HEK293 (cell line): Measurements from ENCODE around the gene DCUN1D3.

Source experiments
- CTCF ChIA-PET: fragments of 350-600 bp; formaldehyde crosslinking; extraction: SDS; loops from one replicate; lab custom pipeline; 2021; ENCODE audit warnings: antibody characterized with exemption; lab: Yijun Ruan, JAX
- POLR2A ChIA-PET: fragments of 300-600 bp; formaldehyde crosslinking; extraction: SDS; loops from one replicate; lab custom pipeline; 2020; ENCODE audit warnings: antibody characterized with exemption, inconsistent platforms; lab: Yijun Ruan, JAX
- H3K27ac ChIP-seq: fragments of 200-500 bp; sonication (Bioruptor generic); 2 replicates; pipeline ENCODE4 v1.5.1; 2014; ENCODE audit warnings: low read depth, low read length, control low read depth, inconsistent platforms; ENCODE audit errors: extremely low read depth
- H3K36me3 ChIP-seq, 2 experiments: fragments of 200-500 bp in 1 of 2; sonication (Bioruptor generic) in 1 of 2; 1 replicate in 1 of 2; 2 replicates in 1 of 2; pipeline ENCODE4 v1.5.1; 2014 to 2017; ENCODE audit warnings: inconsistent platforms in 2 of 2, low read length in 2 of 2; ENCODE audit not compliant: control insufficient read depth in 2 of 2, insufficient read depth in 1 of 2
- H3K4me1 ChIP-seq: fragments of 200-500 bp; sonication (Bioruptor generic); 2 replicates; pipeline ENCODE4 v1.5.1; 2014; ENCODE audit warnings: mild to moderate bottlenecking, low read length, inconsistent platforms; ENCODE audit not compliant: control insufficient read depth, insufficient read depth
- H3K4me3 ChIP-seq: 2 replicates; pipeline ENCODE4 v1.5.1; 2011; ENCODE audit warnings: low read depth, mild to moderate bottlenecking, control low read depth, low read length, moderate library complexity
- H3K9me3 ChIP-seq: fragments of 200-500 bp; sonication (Bioruptor generic); 2 replicates; pipeline ENCODE4 v1.5.1; 2014; ENCODE audit warnings: low read depth, low read length, inconsistent platforms; ENCODE audit not compliant: control insufficient read depth, insufficient read depth
- MYNN ChIP-seq: fragments of 450-650 bp; formaldehyde crosslinking; IDR thresholded peaks from 2 replicates; pipeline ENCODE4 v1.5.1; 2016; ENCODE audit warnings: missing biosample characterization, missing genetic modification characterization, borderline replicate concordance
- SALL2 ChIP-seq: fragments of 450-650 bp; formaldehyde crosslinking; IDR thresholded peaks from 2 replicates; pipeline ENCODE4 v1.5.0; 2017; ENCODE audit warnings: missing biosample characterization, mild to moderate bottlenecking, missing genetic modification characterization, borderline replicate concordance
- SCRT2 ChIP-seq: fragments of 450-650 bp; formaldehyde crosslinking; IDR thresholded peaks from 2 replicates; pipeline ENCODE4 v1.5.1; 2016; ENCODE audit warnings: missing biosample characterization, missing genetic modification characterization
- ZNF10 ChIP-seq: fragments of 450-650 bp; formaldehyde crosslinking; IDR thresholded peaks from 2 replicates; pipeline ENCODE4 v1.5.1; 2017; ENCODE audit warnings: missing biosample characterization, missing genetic modification characterization
- ZNF16 ChIP-seq: fragments of 450-650 bp; formaldehyde crosslinking; IDR thresholded peaks from 2 replicates; pipeline ENCODE4 v1.5.1; 2016; ENCODE audit warnings: low read depth, missing biosample characterization, missing genetic modification characterization
- ZNF19 ChIP-seq: fragments of 450-650 bp; formaldehyde crosslinking; IDR thresholded peaks from 2 replicates; pipeline ENCODE4; 2016; ENCODE audit warnings: missing biosample characterization, missing genetic modification characterization, low read depth
- ZNF24 ChIP-seq: fragments of 450-650 bp; formaldehyde crosslinking; IDR thresholded peaks from 2 replicates; pipeline ENCODE4 v1.5.1; 2016; ENCODE audit warnings: missing biosample characterization, missing genetic modification characterization
- ZNF266 ChIP-seq: fragments of 450-650 bp; formaldehyde crosslinking; IDR thresholded peaks from 2 replicates; pipeline ENCODE4 v1.5.1; 2016; ENCODE audit warnings: missing biosample characterization, missing genetic modification characterization, low read depth
- ZNF501 ChIP-seq: fragments of 450-650 bp; formaldehyde crosslinking; IDR thresholded peaks from 2 replicates; pipeline ENCODE4 v1.5.1; 2016; ENCODE audit warnings: missing biosample characterization, missing genetic modification characterization
- ZNF561 ChIP-seq: fragments of 450-650 bp; IDR thresholded peaks from 2 replicates; pipeline ENCODE4 v1.5.1; 2018; ENCODE audit warnings: missing biosample characterization, missing genetic modification characterization, borderline replicate concordance
- ZNF747 ChIP-seq: fragments of 450-650 bp; formaldehyde crosslinking; IDR thresholded peaks from 2 replicates; pipeline ENCODE4 v1.5.1; 2016; ENCODE audit warnings: missing biosample characterization, missing genetic modification characterization
- ZNF777 ChIP-seq: fragments of 450-650 bp; formaldehyde crosslinking; IDR thresholded peaks from 2 replicates; pipeline ENCODE4 v1.5.1; 2017; ENCODE audit warnings: missing biosample characterization, missing genetic modification characterization, borderline replicate concordance
- ZNF785 ChIP-seq: fragments of 450-650 bp; formaldehyde crosslinking; IDR thresholded peaks from 2 replicates; pipeline ENCODE4 v1.5.1; 2016; ENCODE audit warnings: missing biosample characterization, missing genetic modification characterization
- ZSCAN16 ChIP-seq: fragments of 450-650 bp; formaldehyde crosslinking; IDR thresholded peaks from 2 replicates; pipeline ENCODE4 v1.5.1; 2016; ENCODE audit warnings: missing biosample characterization, missing genetic modification characterization
- ZSCAN23 ChIP-seq: fragments of 450-650 bp; formaldehyde crosslinking; IDR thresholded peaks from 2 replicates; pipeline ENCODE4 v1.5.1; 2016; ENCODE audit warnings: missing biosample characterization, missing genetic modification characterization
- ZSCAN30 ChIP-seq: fragments of 450-650 bp; IDR thresholded peaks from 2 replicates; pipeline ENCODE4 v1.5.1; 2018; ENCODE audit warnings: missing biosample characterization, mild to moderate bottlenecking, missing genetic modification characterization, moderate library complexity
- TF ChIP-seq, protein P1 (sequence below): fragments of 450-650 bp; formaldehyde crosslinking; IDR thresholded peaks from 2 replicates; pipeline ENCODE4 v1.5.1; 2016; ENCODE audit warnings: missing biosample characterization, missing genetic modification characterization
- TF ChIP-seq, protein P2 (sequence below): fragments of 450-650 bp; formaldehyde crosslinking; IDR thresholded peaks from 2 replicates; pipeline ENCODE4 v1.5.1; 2016; ENCODE audit warnings: missing biosample characterization, missing genetic modification characterization
- TF ChIP-seq, protein P3 (sequence below): IDR thresholded peaks from 2 replicates; pipeline ENCODE4 v1.6.1; 2011; ENCODE audit warnings: mild to moderate bottlenecking, low read depth, low read length, borderline replicate concordance

Gene DCUN1D3

DNA sequence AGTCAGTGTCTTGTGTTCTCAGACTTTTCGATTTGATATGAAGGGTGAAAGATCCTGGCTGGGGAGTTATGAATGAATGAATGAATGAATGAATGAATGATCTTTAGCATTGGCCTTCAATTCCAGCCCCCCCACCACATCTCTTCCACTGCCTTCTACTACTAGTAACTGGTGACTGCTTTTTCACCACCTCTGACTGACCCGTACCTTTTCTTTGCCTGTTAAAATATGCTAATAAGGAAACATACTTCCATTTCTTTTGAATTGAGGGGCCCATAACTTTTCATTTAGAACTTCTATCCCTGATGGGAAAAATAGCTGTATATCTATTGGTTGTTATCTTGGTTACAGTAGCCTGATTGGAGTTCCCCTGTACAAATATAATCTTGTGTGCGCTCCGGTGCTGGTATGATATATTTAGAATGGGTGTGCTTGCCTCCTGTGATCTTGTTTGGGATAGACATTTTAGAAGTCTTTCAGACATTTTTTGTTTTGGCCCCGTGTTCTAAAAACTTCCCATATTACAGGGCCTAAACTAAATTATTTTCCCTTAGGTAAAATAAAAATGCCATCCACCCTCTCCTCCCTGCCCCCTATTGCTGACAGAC, 3.8 kb upstream of the DCUN1D3 start:
- Histone ChIP-seq H3K36me3 (no peaks in the 10 kb centered on the region), H3K4me1 (peaks cover 10% of the 10 kb centered on the region; the same call in 1 of the 2 replicates), H3K27ac (no peak overlapping the region), H3K9me3 (no peaks in the 10 kb centered on the region), H3K4me3 (no peak overlapping the region)
- TF ChIP-seq ZNF747 (tag by site-specific recombination) (no peak), ZNF24 (tag by site-specific recombination) (peak; percentile 77; the same call in 1 of the 2 replicates)
- POLR2A ChIA-PET, result interaction anchor here (1.6 kb wide), 1 partner anchor 53 kb away, joined by 3 read pairs; no protein-coding TSS in a partner anchor
- CTCF ChIA-PET, result no interaction called here

DNA sequence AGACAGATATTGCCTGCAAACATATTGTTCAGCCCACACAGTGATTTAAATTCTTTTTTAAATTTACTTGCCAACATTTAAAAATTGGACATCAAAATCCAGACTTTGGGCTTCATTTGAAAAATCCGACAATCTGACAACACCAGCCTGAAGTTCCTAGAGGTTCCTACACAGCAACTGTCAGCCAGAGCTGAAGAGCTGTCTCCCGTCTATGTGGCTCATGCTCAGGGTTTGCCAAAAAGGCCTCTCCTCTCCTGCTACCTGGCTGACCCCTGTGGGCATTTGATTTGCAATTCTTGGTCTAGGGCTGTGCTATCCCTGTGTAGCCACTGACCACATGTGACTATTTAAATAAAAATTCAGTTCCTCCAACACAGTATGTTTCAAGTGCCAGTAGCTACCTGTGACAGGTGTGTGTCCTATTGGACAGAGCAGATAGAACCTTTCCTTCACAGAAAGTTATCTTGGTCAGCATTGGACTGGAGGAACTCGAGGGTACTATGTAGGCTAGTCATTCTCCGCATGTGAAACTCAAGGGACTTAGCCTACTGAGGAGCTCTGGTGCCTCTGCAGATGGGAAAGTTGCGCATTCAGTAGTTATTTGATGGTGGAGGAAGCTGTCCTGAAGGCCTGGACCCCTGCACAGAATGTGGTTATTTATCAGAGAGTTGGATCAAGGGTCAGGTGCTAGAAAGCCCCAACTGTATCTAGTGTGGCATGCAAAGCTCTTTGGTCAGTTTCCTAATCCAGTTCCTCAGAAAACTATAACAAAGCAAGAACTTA, 3.1 kb upstream of the DCUN1D3 start:
- ChIA-PET POLR2A (interaction anchor here (1.6 kb wide), 1 partner anchor 53 kb away, joined by 3 read pairs; no protein-coding TSS in a partner anchor), CTCF (interaction anchor here (1.0 kb wide), 1 partner anchor 53 kb away, joined by 4 read pairs; no protein-coding TSS in a partner anchor)
- Histone ChIP-seq H3K9me3 (no peaks in the 10 kb centered on the region), H3K27ac (no peak overlapping the region), H3K4me1 (peaks cover 10% of the 10 kb centered on the region; the same call in 1 of the 2 replicates), H3K36me3 (no peaks in the 10 kb centered on the region), H3K4me3 (no peak overlapping the region)
- TF ChIP-seq ZNF785, result no peak
- TF ChIP-seq, protein P1, sequence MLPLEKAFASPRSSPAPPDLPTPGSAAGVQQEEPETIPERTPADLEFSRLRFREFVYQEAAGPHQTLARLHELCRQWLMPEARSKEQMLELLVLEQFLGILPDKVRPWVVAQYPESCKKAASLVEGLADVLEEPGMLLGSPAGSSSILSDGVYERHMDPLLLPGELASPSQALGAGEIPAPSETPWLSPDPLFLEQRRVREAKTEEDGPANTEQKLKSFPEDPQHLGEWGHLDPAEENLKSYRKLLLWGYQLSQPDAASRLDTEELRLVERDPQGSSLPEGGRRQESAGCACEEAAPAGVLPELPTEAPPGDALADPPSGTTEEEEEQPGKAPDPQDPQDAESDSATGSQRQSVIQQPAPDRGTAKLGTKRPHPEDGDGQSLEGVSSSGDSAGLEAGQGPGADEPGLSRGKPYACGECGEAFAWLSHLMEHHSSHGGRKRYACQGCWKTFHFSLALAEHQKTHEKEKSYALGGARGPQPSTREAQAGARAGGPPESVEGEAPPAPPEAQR (tag by site-specific recombination), result no peak
- TF ChIP-seq ZNF266 (tag by site-specific recombination), result no peak
- no peak for TF ChIP-seq ZNF777 (tag by site-specific recombination)
- no peak for TF ChIP-seq SALL2 (tag by site-specific recombination)
- TF ChIP-seq ZSCAN23 (tag by site-specific recombination), result no peak
- TF ChIP-seq MYNN (tag by site-specific recombination), result no peak
- TF ChIP-seq, protein P2, sequence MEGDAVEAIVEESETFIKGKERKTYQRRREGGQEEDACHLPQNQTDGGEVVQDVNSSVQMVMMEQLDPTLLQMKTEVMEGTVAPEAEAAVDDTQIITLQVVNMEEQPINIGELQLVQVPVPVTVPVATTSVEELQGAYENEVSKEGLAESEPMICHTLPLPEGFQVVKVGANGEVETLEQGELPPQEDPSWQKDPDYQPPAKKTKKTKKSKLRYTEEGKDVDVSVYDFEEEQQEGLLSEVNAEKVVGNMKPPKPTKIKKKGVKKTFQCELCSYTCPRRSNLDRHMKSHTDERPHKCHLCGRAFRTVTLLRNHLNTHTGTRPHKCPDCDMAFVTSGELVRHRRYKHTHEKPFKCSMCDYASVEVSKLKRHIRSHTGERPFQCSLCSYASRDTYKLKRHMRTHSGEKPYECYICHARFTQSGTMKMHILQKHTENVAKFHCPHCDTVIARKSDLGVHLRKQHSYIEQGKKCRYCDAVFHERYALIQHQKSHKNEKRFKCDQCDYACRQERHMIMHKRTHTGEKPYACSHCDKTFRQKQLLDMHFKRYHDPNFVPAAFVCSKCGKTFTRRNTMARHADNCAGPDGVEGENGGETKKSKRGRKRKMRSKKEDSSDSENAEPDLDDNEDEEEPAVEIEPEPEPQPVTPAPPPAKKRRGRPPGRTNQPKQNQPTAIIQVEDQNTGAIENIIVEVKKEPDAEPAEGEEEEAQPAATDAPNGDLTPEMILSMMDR (tag by site-specific recombination), result no peak
- no peak for TF ChIP-seq SCRT2
- TF ChIP-seq ZNF19 (tag by site-specific recombination), result no peak
- no peak for TF ChIP-seq ZSCAN30 (tag by site-specific recombination)
- TF ChIP-seq ZNF16, result no peak
- no peak for TF ChIP-seq ZNF10 (tag by site-specific recombination)
- no peak for TF ChIP-seq ZNF501
- no peak for TF ChIP-seq ZNF561 (tag by site-specific recombination)
- no peak for TF ChIP-seq ZSCAN16 (tag by site-specific recombination)
- TF ChIP-seq, protein P3, sequence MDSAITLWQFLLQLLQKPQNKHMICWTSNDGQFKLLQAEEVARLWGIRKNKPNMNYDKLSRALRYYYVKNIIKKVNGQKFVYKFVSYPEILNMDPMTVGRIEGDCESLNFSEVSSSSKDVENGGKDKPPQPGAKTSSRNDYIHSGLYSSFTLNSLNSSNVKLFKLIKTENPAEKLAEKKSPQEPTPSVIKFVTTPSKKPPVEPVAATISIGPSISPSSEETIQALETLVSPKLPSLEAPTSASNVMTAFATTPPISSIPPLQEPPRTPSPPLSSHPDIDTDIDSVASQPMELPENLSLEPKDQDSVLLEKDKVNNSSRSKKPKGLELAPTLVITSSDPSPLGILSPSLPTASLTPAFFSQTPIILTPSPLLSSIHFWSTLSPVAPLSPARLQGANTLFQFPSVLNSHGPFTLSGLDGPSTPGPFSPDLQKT, result no peak
